GM12878 (cell line): ENCODE results near the gene KIAA1328. TPM values are rescaled to one million over a fixed set of nuclear protein-coding genes. Genes with fewer than 3 reads are reported as not detected.

Source experiments
- ATAC-seq: fragments of 200-7000 bp; cut with Tn5 transposase; 3 replicates; pipeline ENCODE4 v1.9.1; 2020; ENCODE audit warnings: mild to moderate bottlenecking, moderate library complexity
- BruUV-seq: library from RNA; stranded (reverse); fragments of 400-500 nt; replicated peaks from 2 replicates; lab custom pipeline; 2021; lab: Mats Ljungman, UMichigan
- CTCF ChIA-PET: fragments of 300-600 bp; sonication (Branson Sonifier 250); formaldehyde crosslinking; extraction: SDS; loops from one replicate; lab custom pipeline; 2021; ENCODE audit warnings: inconsistent platforms; lab: Yijun Ruan, JAX
- POLR2A ChIA-PET: fragments of 350-600 bp; formaldehyde crosslinking; extraction: SDS; loops from one replicate; lab custom pipeline; 2021; ENCODE audit warnings: inconsistent platforms; lab: Charles Lee
- RAD21 ChIA-PET: fragments of 300-600 bp; sonication (Branson Sonifier 250); formaldehyde crosslinking; loops from one replicate; lab custom pipeline; 2023; ENCODE audit warnings: antibody characterized with exemption; ENCODE audit not compliant: unreplicated experiment; lab: Charles Lee
- SMC1A ChIA-PET: fragments of 300-600 bp; sonication (Branson Sonifier 250); formaldehyde crosslinking; loops from one replicate; lab custom pipeline; 2023; ENCODE audit not compliant: unreplicated experiment, uncharacterized antibody; lab: Charles Lee
- DNase-seq: peaks from one replicate; pipeline ENCODE4 v3.0.0-alpha.2; 2011; ENCODE audit warnings: low read depth, low spot score
- FAIRE-seq: peaks from 3 replicates; lab custom pipeline; 2011; peaks lifted over from hg19 to GRCh38; lab: Jason Lieb, UNC
- H2AFZ ChIP-seq: 2 replicates; pipeline ENCODE4 v1.6.0; 2011; ENCODE audit warnings: low read depth, low read length, control low read depth; ENCODE audit not compliant: control insufficient read depth
- H3K27ac ChIP-seq: 2 replicates; pipeline ENCODE4 v1.5.1; 2011; ENCODE audit warnings: control low read depth; ENCODE audit not compliant: control insufficient read depth, insufficient read depth
- H3K27me3 ChIP-seq, 2 experiments: replicated peaks in 1 of 2; 2 replicates each; pipeline versions ENCODE4 v1.6.0 to v1.6.1; 2011; ENCODE audit warnings: low read length in 1 of 2; ENCODE audit not compliant: control insufficient read depth in 2 of 2, insufficient read depth in 2 of 2
- H3K36me3 ChIP-seq, 2 experiments: 2 replicates each; pipeline ENCODE4 v1.5.1; 2011; ENCODE audit warnings: low read length in 1 of 2; ENCODE audit not compliant: control insufficient read depth in 2 of 2, insufficient read depth in 2 of 2
- H3K4me1 ChIP-seq: 2 replicates; pipeline ENCODE4 v1.6.1; 2011; ENCODE audit warnings: mild to moderate bottlenecking, low read length, moderate library complexity, mixed read lengths; ENCODE audit not compliant: control insufficient read depth, insufficient read depth
- H3K4me2 ChIP-seq: 2 replicates; pipeline ENCODE4 v1.6.0; 2011; ENCODE audit warnings: control low read depth; ENCODE audit not compliant: control insufficient read depth, insufficient read depth
- H3K4me3 ChIP-seq: fragments of 200-600 bp; sonication (generic); 2 replicates; pipeline ENCODE4 v1.5.1; 2016
- H3K79me2 ChIP-seq: 2 replicates; pipeline ENCODE4 v1.6.0; 2011; ENCODE audit warnings: low read length; ENCODE audit not compliant: control insufficient read depth, insufficient read depth
- H3K9ac ChIP-seq: 2 replicates; pipeline ENCODE4 v1.8.0; 2011; ENCODE audit warnings: low read length, control low read depth, mixed read lengths; ENCODE audit not compliant: control insufficient read depth, insufficient read depth
- H3K9me3 ChIP-seq: replicated peaks from 3 replicates; pipeline ENCODE4 v1.5.1; 2011; ENCODE audit warnings: mild to moderate bottlenecking, low read length; ENCODE audit not compliant: control insufficient read depth, insufficient read depth
- H4K20me1 ChIP-seq: 2 replicates; pipeline ENCODE4 v1.6.0; 2011; ENCODE audit not compliant: control insufficient read depth, insufficient read depth
- CBX5 ChIP-seq: sonication (generic); IDR thresholded peaks from 2 replicates; pipeline ENCODE4 v1.6.1; 2016; ENCODE audit warnings: low read depth, moderate library complexity, mild to moderate bottlenecking, inconsistent platforms
- IKZF2 ChIP-seq, 2 experiments: fragments of 450-650 bp; IDR thresholded peaks; 2 replicates each; pipeline ENCODE4 v1.6.1; 2017; ENCODE audit warnings: mild to moderate bottlenecking in 2 of 2, moderate library complexity in 2 of 2
- SIX5 ChIP-seq: IDR thresholded peaks from 2 replicates; pipeline ENCODE4 v1.6.1; 2011; ENCODE audit warnings: mild to moderate bottlenecking, low read depth, low read length, moderate library complexity; ENCODE audit not compliant: severe bottlenecking
- ZZZ3 ChIP-seq: IDR thresholded peaks from 2 replicates; pipeline ENCODE4 v1.6.1; 2011; ENCODE audit warnings: low read depth; ENCODE audit not compliant: control insufficient read depth, insufficient read length
- WGBS: methylation state at CpG from one replicate; pipeline ENCODE4 v1.1.6; 2016; ENCODE audit warnings: low lambda C conversion rate; ENCODE audit not compliant: insufficient replicate concordance, insufficient coverage; ENCODE audit errors: missing lambda C conversion rate; 5-methylcytosine and 5-hydroxymethylcytosine counted together
- in situ Hi-C: fragments of 300-500 bp; cut with MboI; formaldehyde crosslinking; loops from 9 replicates; pipeline ENCODE4 v1.14.3; 2018; ENCODE audit warnings: mixed read lengths
- intact Hi-C: fragments of 100-400 bp; cut with micrococcal nuclease; formaldehyde crosslinking; loops from one replicate; pipeline ENCODE4 v1.14.2; 2022; ENCODE audit not compliant: unreplicated experiment
- polyA plus RNA-seq, 11 experiments: library from polyadenylated mRNA; depleted of rRNA in 4 of 11; unstranded in 6 of 11; stranded (reverse) in 5 of 11; fragments of >200 nt; fragmentation: Nextera tagmentation in 4 of 11; fragmentation: Illumina TruSeq in 1 of 11; extraction: Ambion mirVana in 4 of 11; extraction: Trizol in 1 of 11; gene quantifications; 1 replicate in 1 of 11; 2 replicates in 10 of 11; pipeline versions ENCODE4 v1.2.1 to v1.2.3, GENCODE V29; 2011 to 2016; ENCODE audit warnings: inconsistent platforms in 2 of 11, missing spikeins in 2 of 11, low read depth in 1 of 11
- total RNA-seq, 4 experiments: library from RNA; depleted of rRNA in 3 of 4; stranded (reverse); fragments of >200 nt in 3 of 4; fragmentation: Illumina TruSeq in 1 of 4; extraction: Trizol in 1 of 4; gene quantifications; 2 replicates each; pipeline versions ENCODE4 v1.2.1 to v1.2.3, GENCODE V29; 2013 to 2021
- TF ChIP-seq, protein P1 (sequence below): fragments of 450-650 bp; IDR thresholded peaks from 2 replicates; pipeline ENCODE4 v1.6.1; 2017; ENCODE audit warnings: mild to moderate bottlenecking, moderate library complexity
- TF ChIP-seq, protein P2 (sequence below): IDR thresholded peaks from 2 replicates; pipeline ENCODE4 v1.6.1; 2012; ENCODE audit warnings: low read depth, low read length, improper control_type of control experiment
- TF ChIP-seq, protein P3 (sequence below): fragments of 450-650 bp; formaldehyde crosslinking; IDR thresholded peaks from 2 replicates; pipeline ENCODE4 v1.4.0; 2020; ENCODE audit warnings: mild to moderate bottlenecking, moderate library complexity

KIAA1328 gene
- total and polyA plus RNA-seq, 10 of the 15 experiments (the other 5 are each of a cell fraction or from before 2014, with no cell fraction given) = 3.1 to 7.1 (median 4.6) TPM

DNA sequence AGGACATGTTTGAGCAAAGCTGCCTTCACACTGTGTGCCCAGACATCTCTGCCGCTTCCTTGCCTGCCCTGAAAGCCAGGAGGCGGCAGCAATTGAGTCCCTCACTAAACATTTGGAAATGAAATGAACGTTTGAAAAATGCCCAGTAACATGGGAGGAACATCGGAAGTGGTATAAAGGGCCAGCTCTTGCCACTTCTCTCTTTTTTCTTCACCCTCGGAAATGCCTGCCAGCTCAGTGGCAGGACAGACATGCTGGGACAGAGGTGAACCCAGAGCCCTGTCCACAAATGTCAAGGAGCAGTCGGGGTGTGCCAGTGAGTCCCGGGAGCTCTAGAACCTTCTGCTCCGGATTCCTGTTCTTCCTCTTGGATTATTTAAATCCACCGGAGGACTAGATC lies 46.2 kb upstream of the KIAA1328 start:
- ChIA-PET SMC1A (no interaction called here), RAD21 (no interaction called here), CTCF (interaction anchor here (0.6 kb wide), 1 partner anchor 46 kb away, joined by 3 read pairs; the partner anchor contains the start of genes KIAA1328 and TPGS2)
- ATAC-seq = no peak
- H2AFZ ChIP-seq = no peak overlapping the region
- TF ChIP-seq, protein P1, sequence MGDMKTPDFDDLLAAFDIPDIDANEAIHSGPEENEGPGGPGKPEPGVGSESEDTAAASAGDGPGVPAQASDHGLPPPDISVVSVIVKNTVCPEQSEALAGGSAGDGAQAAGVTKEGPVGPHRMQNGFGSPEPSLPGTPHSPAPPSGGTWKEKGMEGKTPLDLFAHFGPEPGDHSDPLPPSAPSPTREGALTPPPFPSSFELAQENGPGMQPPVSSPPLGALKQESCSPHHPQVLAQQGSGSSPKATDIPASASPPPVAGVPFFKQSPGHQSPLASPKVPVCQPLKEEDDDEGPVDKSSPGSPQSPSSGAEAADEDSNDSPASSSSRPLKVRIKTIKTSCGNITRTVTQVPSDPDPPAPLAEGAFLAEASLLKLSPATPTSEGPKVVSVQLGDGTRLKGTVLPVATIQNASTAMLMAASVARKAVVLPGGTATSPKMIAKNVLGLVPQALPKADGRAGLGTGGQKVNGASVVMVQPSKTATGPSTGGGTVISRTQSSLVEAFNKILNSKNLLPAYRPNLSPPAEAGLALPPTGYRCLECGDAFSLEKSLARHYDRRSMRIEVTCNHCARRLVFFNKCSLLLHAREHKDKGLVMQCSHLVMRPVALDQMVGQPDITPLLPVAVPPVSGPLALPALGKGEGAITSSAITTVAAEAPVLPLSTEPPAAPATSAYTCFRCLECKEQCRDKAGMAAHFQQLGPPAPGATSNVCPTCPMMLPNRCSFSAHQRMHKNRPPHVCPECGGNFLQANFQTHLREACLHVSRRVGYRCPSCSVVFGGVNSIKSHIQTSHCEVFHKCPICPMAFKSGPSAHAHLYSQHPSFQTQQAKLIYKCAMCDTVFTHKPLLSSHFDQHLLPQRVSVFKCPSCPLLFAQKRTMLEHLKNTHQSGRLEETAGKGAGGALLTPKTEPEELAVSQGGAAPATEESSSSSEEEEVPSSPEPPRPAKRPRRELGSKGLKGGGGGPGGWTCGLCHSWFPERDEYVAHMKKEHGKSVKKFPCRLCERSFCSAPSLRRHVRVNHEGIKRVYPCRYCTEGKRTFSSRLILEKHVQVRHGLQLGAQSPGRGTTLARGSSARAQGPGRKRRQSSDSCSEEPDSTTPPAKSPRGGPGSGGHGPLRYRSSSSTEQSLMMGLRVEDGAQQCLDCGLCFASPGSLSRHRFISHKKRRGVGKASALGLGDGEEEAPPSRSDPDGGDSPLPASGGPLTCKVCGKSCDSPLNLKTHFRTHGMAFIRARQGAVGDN = no peak
- TF ChIP-seq IKZF2 (IDR thresholded peaks at IDR 0.05) (no peak), ZZZ3 (no peak), CBX5 (no peak), SIX5 (no peak)
- TF ChIP-seq, protein P2, sequence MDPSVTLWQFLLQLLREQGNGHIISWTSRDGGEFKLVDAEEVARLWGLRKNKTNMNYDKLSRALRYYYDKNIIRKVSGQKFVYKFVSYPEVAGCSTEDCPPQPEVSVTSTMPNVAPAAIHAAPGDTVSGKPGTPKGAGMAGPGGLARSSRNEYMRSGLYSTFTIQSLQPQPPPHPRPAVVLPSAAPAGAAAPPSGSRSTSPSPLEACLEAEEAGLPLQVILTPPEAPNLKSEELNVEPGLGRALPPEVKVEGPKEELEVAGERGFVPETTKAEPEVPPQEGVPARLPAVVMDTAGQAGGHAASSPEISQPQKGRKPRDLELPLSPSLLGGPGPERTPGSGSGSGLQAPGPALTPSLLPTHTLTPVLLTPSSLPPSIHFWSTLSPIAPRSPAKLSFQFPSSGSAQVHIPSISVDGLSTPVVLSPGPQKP = no peak
- TF ChIP-seq, protein P3, sequence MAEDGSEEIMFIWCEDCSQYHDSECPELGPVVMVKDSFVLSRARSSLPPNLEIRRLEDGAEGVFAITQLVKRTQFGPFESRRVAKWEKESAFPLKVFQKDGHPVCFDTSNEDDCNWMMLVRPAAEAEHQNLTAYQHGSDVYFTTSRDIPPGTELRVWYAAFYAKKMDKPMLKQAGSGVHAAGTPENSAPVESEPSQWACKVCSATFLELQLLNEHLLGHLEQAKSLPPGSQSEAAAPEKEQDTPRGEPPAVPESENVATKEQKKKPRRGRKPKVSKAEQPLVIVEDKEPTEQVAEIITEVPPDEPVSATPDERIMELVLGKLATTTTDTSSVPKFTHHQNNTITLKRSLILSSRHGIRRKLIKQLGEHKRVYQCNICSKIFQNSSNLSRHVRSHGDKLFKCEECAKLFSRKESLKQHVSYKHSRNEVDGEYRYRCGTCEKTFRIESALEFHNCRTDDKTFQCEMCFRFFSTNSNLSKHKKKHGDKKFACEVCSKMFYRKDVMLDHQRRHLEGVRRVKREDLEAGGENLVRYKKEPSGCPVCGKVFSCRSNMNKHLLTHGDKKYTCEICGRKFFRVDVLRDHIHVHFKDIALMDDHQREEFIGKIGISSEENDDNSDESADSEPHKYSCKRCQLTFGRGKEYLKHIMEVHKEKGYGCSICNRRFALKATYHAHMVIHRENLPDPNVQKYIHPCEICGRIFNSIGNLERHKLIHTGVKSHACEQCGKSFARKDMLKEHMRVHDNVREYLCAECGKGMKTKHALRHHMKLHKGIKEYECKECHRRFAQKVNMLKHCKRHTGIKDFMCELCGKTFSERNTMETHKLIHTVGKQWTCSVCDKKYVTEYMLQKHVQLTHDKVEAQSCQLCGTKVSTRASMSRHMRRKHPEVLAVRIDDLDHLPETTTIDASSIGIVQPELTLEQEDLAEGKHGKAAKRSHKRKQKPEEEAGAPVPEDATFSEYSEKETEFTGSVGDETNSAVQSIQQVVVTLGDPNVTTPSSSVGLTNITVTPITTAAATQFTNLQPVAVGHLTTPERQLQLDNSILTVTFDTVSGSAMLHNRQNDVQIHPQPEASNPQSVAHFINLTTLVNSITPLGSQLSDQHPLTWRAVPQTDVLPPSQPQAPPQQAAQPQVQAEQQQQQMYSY (CRISPR knock-in tag) = no peak
- TF ChIP-seq, all 136 proteins: peak for 0
- Histone ChIP-seq H3K36me3 (no peaks in the 10 kb centered on the region), H3K9ac (no peak overlapping the region), H3K79me2 (no peaks in the 10 kb centered on the region), H3K27me3 (no peaks in the 10 kb centered on the region), H4K20me1 (no peaks in the 10 kb centered on the region), H3K4me2 (no peak overlapping the region), H3K4me3 (no peak overlapping the region), H3K27ac (no peak overlapping the region), H3K4me1 (no peaks in the 10 kb centered on the region), H3K9me3 (no peaks in the 10 kb centered on the region)
- POLR2A ChIA-PET = no interaction called here
- in situ Hi-C loops (no loop called here), intact Hi-C loops (no loop called here)
- DNase-seq = no peak
- 84% methylated on average over 9 of the region's 9 CpGs for WGBS
- no TSS peak for BruUV-seq
- FAIRE-seq = no peak
